GDM1 (cell line): Measurements from ENCODE around the gene MINDY4.

Experiments used
- DNase-seq: peaks from one replicate; lab custom pipeline; 2025; lab: John Stamatoyannopoulos, UW

MINDY4 gene

GRCh38 chr7:30879139-30880124, 108.2 kb downstream of the MINDY4 start:
- no peak for DNase-seq

- no peak for DNase-seq
Measured at GRCh38 chr7:30880125-30880720, 109.0 kb downstream of the MINDY4 start.

GRCh38 chr7:30880941-30881340, 109.7 kb downstream of the MINDY4 start:
- DNase-seq: no peak

- DNase-seq: no peak
Measured at GRCh38 chr7:30881448-30881847, 110.2 kb downstream of the MINDY4 start.

GRCh38 chr7:30884881-30885280, 113.7 kb downstream of the MINDY4 start:
- DNase-seq: no peak

GRCh38 chr7:30886608-30887011, 115.4 kb downstream of the MINDY4 start:
- DNase-seq: no peak

- no peak for DNase-seq
Measured at GRCh38 chr7:30887464-30887872, 116.3 kb downstream of the MINDY4 start.

GRCh38 chr7:30888747-30889146, 117.5 kb downstream of the MINDY4 start:
- DNase-seq: no peak

GRCh38 chr7:30890226-30890625, 119.0 kb downstream of the MINDY4 start:
- no peak for DNase-seq

- no peak for DNase-seq
Measured at GRCh38 chr7:30893357-30893756, 122.1 kb downstream of the MINDY4 start.

GRCh38 chr7:30894009-30894408, 122.8 kb downstream of the MINDY4 start:
- DNase-seq: no peak

GRCh38 chr7:30894866-30895605, 123.8 kb downstream of the MINDY4 start:
- no peak for DNase-seq

GRCh38 chr7:30896036-30896435, 124.8 kb downstream of the MINDY4 start:
- DNase-seq: no peak

GRCh38 chr7:30896783-30897637, 125.8 kb downstream of the MINDY4 start:
- no peak for DNase-seq

- no peak for DNase-seq
Measured at GRCh38 chr7:30897770-30898169, 126.6 kb downstream of the MINDY4 start.

GRCh38 chr7:30898411-30898810, 127.2 kb downstream of the MINDY4 start:
- DNase-seq: no peak

GRCh38 chr7:30899066-30899465, 127.8 kb downstream of the MINDY4 start:
- no peak for DNase-seq

GRCh38 chr7:30899630-30900029, 128.4 kb downstream of the MINDY4 start:
- DNase-seq: no peak

- no peak for DNase-seq
Measured at GRCh38 chr7:30900053-30900452, 128.8 kb downstream of the MINDY4 start.

GRCh38 chr7:30900803-30901362, 129.7 kb downstream of the MINDY4 start:
- no peak for DNase-seq

- DNase-seq: no peak
Measured at GRCh38 chr7:30901856-30902255, 130.6 kb downstream of the MINDY4 start.
